Panc1 (cell line): Measurements from ENCODE around the gene DFFB. TPM values are rescaled to one million over a fixed set of nuclear protein-coding genes. Genes with fewer than 3 reads are reported as not detected.

Experiments used
- ATAC-seq: fragments of 200-7000 bp; cut with Tn5 transposase; 2 replicates; pipeline ENCODE4 v1.9.1; 2020; ENCODE audit warnings: mild to moderate bottlenecking, moderate library complexity
- BruUV-seq: library from RNA; stranded (reverse); fragments of 400-500 nt; replicated peaks from 2 replicates; lab custom pipeline; 2021; lab: Mats Ljungman, UMichigan
- CTCF ChIA-PET: fragments of 300-600 bp; sonication (Branson Sonifier 250); formaldehyde crosslinking; loops from one replicate; lab custom pipeline; 2022; ENCODE audit warnings: antibody characterized with exemption; lab: Charles Lee
- POLR2A ChIA-PET: fragments of 300-600 bp; sonication (Branson Sonifier 250); formaldehyde crosslinking; loops from one replicate; lab custom pipeline; 2022; ENCODE audit warnings: antibody characterized with exemption; lab: Charles Lee
- DNase-seq: peaks from one replicate; pipeline ENCODE4 v3.0.0-alpha.2; 2010; ENCODE audit warnings: low read depth, low spot score
- H3K27ac ChIP-seq: 2 replicates; pipeline ENCODE4 v1.5.1; 2011; ENCODE audit warnings: mild to moderate bottlenecking, low read length, inconsistent platforms
- H3K27me3 ChIP-seq: fragments of 200-500 bp; sonication (Bioruptor generic); 2 replicates; pipeline ENCODE4 v1.6.0; 2014; ENCODE audit warnings: low read length, inconsistent platforms; ENCODE audit not compliant: control insufficient read depth, insufficient read depth
- H3K36me3 ChIP-seq: fragments of 200-500 bp; sonication (Bioruptor generic); 2 replicates; pipeline ENCODE4 v1.5.1; 2014; ENCODE audit warnings: inconsistent platforms, mild to moderate bottlenecking, low read length, moderate library complexity; ENCODE audit not compliant: control insufficient read depth, insufficient read depth
- H3K4me1 ChIP-seq: 2 replicates; pipeline ENCODE4 v1.5.1; 2011; ENCODE audit warnings: inconsistent platforms, mild to moderate bottlenecking, low read length, moderate library complexity; ENCODE audit not compliant: control insufficient read depth, insufficient read depth
- H3K4me3 ChIP-seq, 2 experiments: 2 replicates each; pipeline ENCODE4 v1.5.1; 2011 to 2012; ENCODE audit warnings: low read depth in 2 of 2, low read length in 2 of 2, mild to moderate bottlenecking in 2 of 2, inconsistent platforms in 1 of 2, moderate library complexity in 1 of 2
- H3K9me3 ChIP-seq: fragments of 200-500 bp; sonication (Bioruptor generic); 2 replicates; pipeline ENCODE4 v1.5.1; 2014; ENCODE audit warnings: low read depth, mild to moderate bottlenecking, inconsistent platforms, low read length, moderate library complexity; ENCODE audit not compliant: control insufficient read depth, insufficient read depth
- CTCF ChIP-seq: fragments of 450-650 bp; IDR thresholded peaks from 2 replicates; pipeline ENCODE4 v1.5.1; 2017; ENCODE audit warnings: mild to moderate bottlenecking
- POLR2AphosphoS5 ChIP-seq: IDR thresholded peaks from 2 replicates; pipeline ENCODE4 v1.6.1; 2012; ENCODE audit warnings: mild to moderate bottlenecking, low read depth, low read length, moderate library complexity
- REST ChIP-seq, 2 experiments: IDR thresholded peaks; 2 replicates each; pipeline ENCODE4 v1.6.1; 2011 to 2012; ENCODE audit warnings: low read depth in 2 of 2, control low read depth in 1 of 2, low read length in 1 of 2, mild to moderate bottlenecking in 1 of 2, moderate library complexity in 1 of 2; ENCODE audit not compliant: insufficient read depth in 1 of 2
- SIN3A ChIP-seq: IDR thresholded peaks from 2 replicates; pipeline ENCODE4 v1.6.1; 2012; ENCODE audit warnings: low read depth, mild to moderate bottlenecking, low read length, moderate library complexity, borderline replicate concordance; ENCODE audit not compliant: insufficient read depth
- TCF7L2 ChIP-seq: IDR thresholded peaks from 2 replicates; pipeline ENCODE4 v1.6.1; 2011; ENCODE audit warnings: mild to moderate bottlenecking, low read depth, low read length, inconsistent platforms
- in situ Hi-C: cut with HindIII; loops from 2 replicates; pipeline ENCODE4 v1.10.0; 2016; ENCODE audit warnings: low sequenced_read_pairs, low pct_unique_long_range_greater_than_20kb
- intact Hi-C: fragments of 100-400 bp; cut with micrococcal nuclease; formaldehyde crosslinking; loops from one replicate; pipeline ENCODE4 v1.10.0; 2022; ENCODE audit not compliant: unreplicated experiment
- total RNA-seq: library from RNA; stranded (reverse); gene quantifications from one replicate; pipeline ENCODE4 v1.2.1, GENCODE V29; 2021; ENCODE audit not compliant: unreplicated experiment

Gene DFFB
- total RNA-seq, 1 experiment from 2014 or later, result 3.0 TPM

- H3K4me1 ChIP-seq, result no peaks in the 10 kb centered on the region
- H3K27me3 ChIP-seq, result no peaks in the 10 kb centered on the region
- ATAC-seq, result no peak
- no peaks in the 10 kb centered on the region for H3K9me3 ChIP-seq
- intact Hi-C loops, result no loop called here
- BruUV-seq, result no TSS peak
- CTCF ChIA-PET, result interaction anchor here (1.1 kb wide), 1 partner anchor 30 kb away, joined by 3 read pairs; no protein-coding TSS in a partner anchor
- in situ Hi-C loops, result no loop called here
- POLR2A ChIA-PET, result no interaction called here
- DNase-seq, result no peak
- no peaks in the 10 kb centered on the region for H3K36me3 ChIP-seq
- no peak for TF ChIP-seq REST (IDR thresholded peaks at IDR 0.05; ENCODE audit: insufficient read depth in 1 of 2, low read depth in 2 of 2, low read length in 1 of 2)
- TF ChIP-seq SIN3A, result no peak
- TF ChIP-seq CTCF, result no peak
- TF ChIP-seq TCF7L2, result no peak
- TF ChIP-seq POLR2AphosphoS5, result no peak
- no peak overlapping the region for H3K4me3 ChIP-seq
- H3K27ac ChIP-seq, result no peak overlapping the region
Measured at GRCh38 chr1:3821447-3821846, 35.8 kb upstream of the DFFB start.

GRCh38 chr1:3821908-3822307, 35.4 kb upstream of the DFFB start:
- no peak for ATAC-seq
- Histone ChIP-seq H3K4me1 (no peaks in the 10 kb centered on the region), H3K27ac (no peak overlapping the region), H3K36me3 (no peaks in the 10 kb centered on the region), H3K4me3 (no peak overlapping the region), H3K27me3 (no peaks in the 10 kb centered on the region), H3K9me3 (no peaks in the 10 kb centered on the region)
- in situ Hi-C loops (no loop called here), intact Hi-C loops (no loop called here)
- TF ChIP-seq POLR2AphosphoS5 (no peak), CTCF (no peak), TCF7L2 (no peak), REST (IDR thresholded peaks at IDR 0.05; ENCODE audit: insufficient read depth in 1 of 2, low read depth in 2 of 2, low read length in 1 of 2) (no peak), SIN3A (no peak)
- ChIA-PET POLR2A (no interaction called here), CTCF (interaction anchor here (1.1 kb wide), 1 partner anchor 30 kb away, joined by 3 read pairs; no protein-coding TSS in a partner anchor)
- no peak for DNase-seq
- BruUV-seq, result no TSS peak
